MM.1S (cell line): ENCODE data around the gene TJAP1.

ENCODE experiments used
- DNase-seq: peaks from one replicate; pipeline ENCODE4 v3.0.0-alpha.2; 2015
- H2AFZ ChIP-seq: fragments of 300-600 bp; sonication (generic); 2 replicates; pipeline ENCODE4 v1.6.0; 2016; ENCODE audit warnings: antibody characterized with exemption, low read length
- H3F3A ChIP-seq: fragments of 300-600 bp; sonication (generic); 2 replicates; pipeline ENCODE4 v1.6.1; 2016; ENCODE audit warnings: mild to moderate bottlenecking, antibody characterized with exemption, low read length, moderate library complexity, mixed read lengths; ENCODE audit not compliant: insufficient read depth
- H3K27ac ChIP-seq: fragments of 300-600 bp; sonication (generic); 2 replicates; pipeline ENCODE4 v1.5.1; 2016; ENCODE audit warnings: mild to moderate bottlenecking, low read length
- H3K27me3 ChIP-seq: fragments of 300-600 bp; sonication (generic); replicated peaks from 2 replicates; pipeline ENCODE4 v1.6.0; 2016; ENCODE audit warnings: low read length; ENCODE audit not compliant: insufficient read depth
- H3K36me3 ChIP-seq: fragments of 300-600 bp; sonication (generic); replicated peaks from 2 replicates; pipeline ENCODE4 v1.6.1; 2016; ENCODE audit warnings: mild to moderate bottlenecking, low read length, mixed read lengths; ENCODE audit not compliant: insufficient read depth
- H3K4me1 ChIP-seq: fragments of 300-600 bp; sonication (generic); 2 replicates; pipeline ENCODE4 v1.6.1; 2016; ENCODE audit warnings: low read length, mixed read lengths
- H3K4me2 ChIP-seq: fragments of 300-600 bp; sonication (generic); 2 replicates; pipeline ENCODE4 v1.6.0; 2016; ENCODE audit warnings: low read depth, low read length
- H3K4me3 ChIP-seq: fragments of 300-600 bp; sonication (generic); 2 replicates; pipeline ENCODE4 v1.5.1; 2016; ENCODE audit warnings: low read length, mixed read lengths
- H3K79me2 ChIP-seq: fragments of 300-600 bp; sonication (generic); 2 replicates; pipeline ENCODE4 v1.6.1; 2016; ENCODE audit warnings: mixed run types, low read length, mixed read lengths
- H3K9ac ChIP-seq: fragments of 300-600 bp; sonication (generic); 2 replicates; pipeline ENCODE4 v1.6.1; 2016; ENCODE audit warnings: low read length, mixed read lengths
- H3K9me2 ChIP-seq: fragments of 300-600 bp; sonication (generic); replicated peaks from 2 replicates; pipeline ENCODE4 v1.6.1; 2016; ENCODE audit warnings: mild to moderate bottlenecking, low read length, mixed read lengths; ENCODE audit not compliant: insufficient read depth
- H3K9me3 ChIP-seq: fragments of 300-600 bp; sonication (generic); replicated peaks from 2 replicates; pipeline ENCODE4 v1.6.1; 2016; ENCODE audit warnings: mild to moderate bottlenecking, low read length, mixed read lengths; ENCODE audit not compliant: insufficient read depth
- H4K20me1 ChIP-seq: fragments of 300-600 bp; sonication (generic); 2 replicates; pipeline ENCODE4 v1.6.1; 2016; ENCODE audit warnings: mild to moderate bottlenecking, low read length, moderate library complexity, mixed read lengths; ENCODE audit not compliant: insufficient read depth
- EZH2 ChIP-seq: fragments of 300-600 bp; sonication (generic); optimal IDR thresholded peaks from 2 replicates; pipeline ENCODE3; 2017; ENCODE audit warnings: low read depth, mild to moderate bottlenecking, antibody characterized with exemption, low read length, mixed read lengths
- EZH2phosphoT487 ChIP-seq: fragments of 300-600 bp; sonication (generic); IDR thresholded peaks from 2 replicates; pipeline ENCODE4 v1.6.1; 2018; ENCODE audit warnings: antibody characterized with exemption, low read length
- TF ChIP-seq, protein P1 (sequence below): fragments of 300-600 bp; sonication (generic); IDR thresholded peaks from 2 replicates; pipeline ENCODE4 v1.5.1; 2016; ENCODE audit warnings: antibody characterized with exemption, low read length, mixed read lengths

TJAP1 gene

DNA sequence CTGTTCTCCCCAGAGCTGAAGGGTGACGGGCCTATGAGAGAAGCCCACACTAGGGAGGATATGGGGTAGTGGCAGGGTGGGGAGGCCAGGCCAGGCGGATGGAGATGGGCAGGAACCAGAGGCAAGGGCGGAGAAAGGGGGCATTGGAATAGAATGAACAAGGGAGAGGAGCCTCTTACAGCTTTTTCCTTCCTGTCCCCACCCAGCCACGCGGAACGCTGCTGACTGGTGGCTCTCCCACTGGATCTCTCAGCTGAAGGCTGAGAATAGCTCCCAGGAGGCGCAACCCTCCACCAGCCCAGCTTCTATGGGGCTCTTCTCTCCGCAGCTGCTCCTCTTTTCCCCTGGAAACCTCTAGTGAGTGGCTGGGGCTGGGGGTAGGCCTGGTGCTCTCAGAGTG, 32.8 kb upstream of the TJAP1 start:
- Histone ChIP-seq H3K9me2 (no peaks in the 10 kb centered on the region), H2AFZ (no peak overlapping the region), H3K4me3 (no peak overlapping the region), H3K4me2 (no peak overlapping the region), H3K27ac (no peak overlapping the region), H3K36me3 (no peaks in the 10 kb centered on the region), H3K9me3 (no peaks in the 10 kb centered on the region), H3K9ac (no peak overlapping the region), H3F3A (no peaks in the 10 kb centered on the region), H4K20me1 (no peaks in the 10 kb centered on the region), H3K79me2 (no peaks in the 10 kb centered on the region), H3K4me1 (no peaks in the 10 kb centered on the region), H3K27me3 (no peaks in the 10 kb centered on the region)
- TF ChIP-seq, protein P1, sequence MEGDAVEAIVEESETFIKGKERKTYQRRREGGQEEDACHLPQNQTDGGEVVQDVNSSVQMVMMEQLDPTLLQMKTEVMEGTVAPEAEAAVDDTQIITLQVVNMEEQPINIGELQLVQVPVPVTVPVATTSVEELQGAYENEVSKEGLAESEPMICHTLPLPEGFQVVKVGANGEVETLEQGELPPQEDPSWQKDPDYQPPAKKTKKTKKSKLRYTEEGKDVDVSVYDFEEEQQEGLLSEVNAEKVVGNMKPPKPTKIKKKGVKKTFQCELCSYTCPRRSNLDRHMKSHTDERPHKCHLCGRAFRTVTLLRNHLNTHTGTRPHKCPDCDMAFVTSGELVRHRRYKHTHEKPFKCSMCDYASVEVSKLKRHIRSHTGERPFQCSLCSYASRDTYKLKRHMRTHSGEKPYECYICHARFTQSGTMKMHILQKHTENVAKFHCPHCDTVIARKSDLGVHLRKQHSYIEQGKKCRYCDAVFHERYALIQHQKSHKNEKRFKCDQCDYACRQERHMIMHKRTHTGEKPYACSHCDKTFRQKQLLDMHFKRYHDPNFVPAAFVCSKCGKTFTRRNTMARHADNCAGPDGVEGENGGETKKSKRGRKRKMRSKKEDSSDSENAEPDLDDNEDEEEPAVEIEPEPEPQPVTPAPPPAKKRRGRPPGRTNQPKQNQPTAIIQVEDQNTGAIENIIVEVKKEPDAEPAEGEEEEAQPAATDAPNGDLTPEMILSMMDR = no peak
- TF ChIP-seq EZH2phosphoT487 = no peak
- TF ChIP-seq EZH2 = no peak
- DNase-seq = no peak

DNA sequence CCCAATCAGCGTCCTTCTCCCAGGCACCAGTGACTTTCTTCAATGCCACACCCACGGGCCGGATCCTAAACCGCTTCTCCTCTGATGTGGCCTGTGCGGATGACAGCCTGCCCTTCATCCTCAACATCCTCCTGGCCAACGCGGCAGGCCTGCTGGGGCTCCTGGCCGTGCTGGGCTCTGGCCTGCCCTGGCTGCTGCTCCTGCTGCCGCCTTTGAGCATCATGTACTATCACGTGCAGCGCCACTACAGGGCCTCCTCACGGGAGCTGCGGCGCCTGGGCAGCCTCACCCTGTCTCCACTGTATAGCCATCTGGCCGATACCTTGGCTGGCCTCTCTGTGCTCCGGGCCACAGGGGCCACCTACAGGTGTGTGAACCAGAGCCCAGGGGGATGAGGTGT, 31.8 kb upstream of the TJAP1 start:
- Histone ChIP-seq H3K4me1 (no peaks in the 10 kb centered on the region), H3K27me3 (no peaks in the 10 kb centered on the region), H3K9me2 (no peaks in the 10 kb centered on the region), H4K20me1 (no peaks in the 10 kb centered on the region), H3K4me2 (no peak overlapping the region), H3K27ac (no peak overlapping the region), H3K9ac (no peak overlapping the region), H3K9me3 (no peaks in the 10 kb centered on the region), H3K4me3 (no peak overlapping the region), H3F3A (no peaks in the 10 kb centered on the region), H3K79me2 (no peaks in the 10 kb centered on the region), H2AFZ (no peak overlapping the region), H3K36me3 (no peaks in the 10 kb centered on the region)
- TF ChIP-seq, protein P1 = no peak
- TF ChIP-seq EZH2phosphoT487 (no peak), EZH2 (no peak)
- no peak for DNase-seq

DNA sequence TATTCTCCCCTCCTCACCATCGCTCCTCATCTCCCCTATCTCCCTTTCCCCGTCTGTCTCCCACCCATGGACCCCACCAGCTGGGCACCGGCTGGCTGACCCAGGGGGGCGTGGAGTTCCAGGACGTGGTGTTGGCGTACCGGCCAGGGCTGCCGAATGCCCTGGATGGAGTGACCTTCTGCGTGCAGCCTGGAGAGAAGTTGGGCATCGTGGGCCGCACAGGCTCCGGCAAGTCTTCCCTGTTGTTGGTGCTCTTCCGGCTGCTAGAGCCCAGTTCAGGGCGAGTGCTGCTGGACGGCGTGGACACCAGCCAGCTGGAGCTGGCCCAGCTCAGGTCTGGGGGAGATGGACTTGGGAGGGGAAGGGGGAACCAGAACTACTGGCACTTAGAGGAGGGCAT, 29.8 kb upstream of the TJAP1 start:
- Histone ChIP-seq H3K9me3 (no peaks in the 10 kb centered on the region), H3K4me2 (no peak overlapping the region), H3K27ac (no peak overlapping the region), H3K36me3 (no peaks in the 10 kb centered on the region), H3K4me3 (no peak overlapping the region), H3K4me1 (no peaks in the 10 kb centered on the region), H3K79me2 (no peaks in the 10 kb centered on the region), H2AFZ (no peak overlapping the region), H3F3A (no peaks in the 10 kb centered on the region), H3K27me3 (no peaks in the 10 kb centered on the region), H3K9me2 (no peaks in the 10 kb centered on the region), H3K9ac (no peak overlapping the region), H4K20me1 (no peaks in the 10 kb centered on the region)
- no peak for DNase-seq
- TF ChIP-seq, protein P1 = no peak
- TF ChIP-seq EZH2phosphoT487 (no peak), EZH2 (no peak)
